Measurements from ENCODE around the gene KIAA1217. TPM values are rescaled to one million over a fixed set of nuclear protein-coding genes. Genes with fewer than 3 reads are reported as not detected.
A peak's percentile ranks its signal among the peaks of the same experiment; 100 is the strongest.

The KIAA1217 gene
- total RNA-seq, 4 donors from 2014 or later = 67.3 to 104 (median 89.8) TPM

- no peaks in the 10 kb centered on the region for H3K27me3 ChIP-seq
- DNase-seq = no peak
- TF ChIP-seq POLR2A (IDR thresholded peaks at IDR 0.05) (no peak), CTCF (IDR thresholded peaks at IDR 0.05) (no peak)
- peak overlapping the region in 1 of 3 donors; percentile 7 for H3K27ac ChIP-seq
- H3K9me3 ChIP-seq = no peaks in the 10 kb centered on the region
- no peaks in the 10 kb centered on the region for H3K36me3 ChIP-seq
- intact Hi-C loops (cut with DNase I) = no loop called here
- no peak overlapping the region for H3K4me3 ChIP-seq (replicated peaks in 1 of 3)
- H3K4me1 ChIP-seq = peaks cover 8 to 18% of the 10 kb centered on the region in 2 donors
- WGBS, 2 donors = 90 to 94% methylated on average over 14 of the region's 14 CpGs
Observed at GRCh38 chr10:24427678-24428409, 218.9 kb downstream of the KIAA1217 start.

- H3K4me1 ChIP-seq = peaks cover 12 to 20% of the 10 kb centered on the region in 2 donors
- H3K36me3 ChIP-seq = peaks cover 0 to 2% of the 10 kb centered on the region in 2 donors
- 64 to 75% methylated on average over 2 of the region's 2 CpGs for WGBS, 2 donors
- intact Hi-C loops (cut with DNase I) = no loop called here
- H3K4me3 ChIP-seq (replicated peaks in 1 of 3) = no peak overlapping the region
- no peaks in the 10 kb centered on the region for H3K27me3 ChIP-seq
- DNase-seq = no peak
- peak overlapping the region in 1 of 3 donors; percentile 7 for H3K27ac ChIP-seq
- no peak for TF ChIP-seq POLR2A (IDR thresholded peaks at IDR 0.05)
- TF ChIP-seq CTCF (IDR thresholded peaks at IDR 0.05) = no peak
- H3K9me3 ChIP-seq = no peaks in the 10 kb centered on the region
Observed at GRCh38 chr10:24428410-24428782, 219.5 kb downstream of the KIAA1217 start.

GRCh38 chr10:24430591-24430990, 221.7 kb downstream of the KIAA1217 start:
- intact Hi-C loops (cut with DNase I) = no loop called here
- H3K4me3 ChIP-seq (replicated peaks in 1 of 3) = no peak overlapping the region
- no peaks in the 10 kb centered on the region for H3K27me3 ChIP-seq
- 97 to 98% methylated on average over 5 of the region's 5 CpGs for WGBS, 2 donors
- TF ChIP-seq POLR2A (IDR thresholded peaks at IDR 0.05) = no peak
- no peak for TF ChIP-seq CTCF (IDR thresholded peaks at IDR 0.05)
- H3K4me1 ChIP-seq = peaks cover 12 to 20% of the 10 kb centered on the region in 2 donors
- no peak for DNase-seq
- peak overlapping the region in 2 of 3 donors; percentile 46 to 72 for H3K27ac ChIP-seq
- peaks cover 0 to 9% of the 10 kb centered on the region in 2 donors for H3K36me3 ChIP-seq
- no peaks in the 10 kb centered on the region for H3K9me3 ChIP-seq

- peak; percentile 42 to 46 for DNase-seq
- TF ChIP-seq CTCF (IDR thresholded peaks at IDR 0.05) (no peak), POLR2A (IDR thresholded peaks at IDR 0.05) (no peak)
- Histone ChIP-seq H3K27me3 (no peaks in the 10 kb centered on the region), H3K4me1 (peaks cover 12 to 13% of the 10 kb centered on the region in 2 donors), H3K36me3 (peaks cover 0 to 9% of the 10 kb centered on the region in 2 donors), H3K27ac (peak overlapping the region in 2 of 3 donors; percentile 46 to 72), H3K9me3 (no peaks in the 10 kb centered on the region), H3K4me3 (replicated peaks in 1 of 3) (no peak overlapping the region)
- 68 to 76% methylated on average over 9 of the region's 9 CpGs for WGBS, 2 donors
- intact Hi-C loops (cut with DNase I) = no loop called here
Observed at GRCh38 chr10:24432478-24433416, 223.8 kb downstream of the KIAA1217 start.

All from thyroid gland (tissue), 4 donors.